ENCODE data around the gene DPRX. TPM values are rescaled to one million over a fixed set of nuclear protein-coding genes. Genes with fewer than 3 reads are reported as not detected.
"Not testable (repeated sequence)": the region's sequence is repeated elsewhere in the genome, so short reads cannot be mapped to it uniquely, and the experiment has no call there.

DPRX gene
- total and polyA plus RNA-seq, 5 donors: not detected

DNA sequence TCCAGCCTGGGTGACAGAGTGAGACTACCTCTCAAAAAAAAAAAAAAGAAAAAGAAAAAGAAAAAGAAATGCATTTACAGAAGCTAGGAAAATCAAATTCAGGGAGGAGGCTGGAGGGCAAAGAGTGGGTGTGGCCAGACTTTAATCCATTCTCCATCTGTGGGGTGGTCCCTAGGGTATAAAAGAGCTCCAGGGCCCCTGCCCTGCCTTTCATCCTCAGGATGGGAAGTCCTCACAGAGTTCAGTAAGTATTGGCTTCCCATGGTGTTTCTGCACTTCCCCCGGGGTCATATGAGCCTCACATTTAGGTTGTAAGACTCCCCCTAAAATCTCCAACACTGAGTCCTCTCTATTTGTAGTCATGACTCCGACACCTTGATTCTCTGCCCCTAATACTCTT lies 33.0 kb downstream of the DPRX start:
- DNase-seq (no peak), ATAC-seq (no peak)
- no peaks in the 10 kb centered on the region for H3K27me3 ChIP-seq (ENCODE audit: control insufficient read depth, insufficient read depth)
- no peaks in the 10 kb centered on the region for H3K4me1 ChIP-seq (ENCODE audit: control insufficient read depth, insufficient read depth, low read length)
- intact Hi-C loops (cut with DNase I): no loop called here
- H3K9me3 ChIP-seq (ENCODE audit: control insufficient read depth, low read length): no peaks in the 10 kb centered on the region
- no peak overlapping the region for H3K27ac ChIP-seq (ENCODE audit: low read length)
- no peak overlapping the region for H3K4me3 ChIP-seq (ENCODE audit: low read length)
- 62% methylated on average over 2 of the region's 2 CpGs for WGBS

DNA sequence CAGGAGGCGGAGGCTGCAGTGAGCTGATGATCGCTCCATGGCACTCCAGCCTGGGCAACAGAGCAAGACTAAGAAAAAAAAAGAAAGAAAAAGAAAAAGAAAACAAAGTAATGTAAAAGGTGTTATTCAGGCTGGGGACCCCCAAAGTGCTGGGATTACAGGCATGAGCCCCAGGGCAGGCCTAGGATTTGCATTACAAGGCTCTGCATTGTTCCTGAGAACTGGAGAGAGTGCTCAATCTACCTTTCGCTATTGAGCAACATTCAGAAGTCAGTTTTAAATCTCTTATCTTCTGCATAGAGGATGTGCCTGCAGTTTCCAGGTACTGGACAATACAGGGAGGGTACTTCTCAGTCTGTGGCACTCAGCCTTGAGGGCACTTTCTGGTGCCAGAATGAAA lies 34.5 kb downstream of the DPRX start:
- H3K27me3 ChIP-seq (ENCODE audit: control insufficient read depth, insufficient read depth); H3K27ac ChIP-seq (ENCODE audit: low read length); ATAC-seq; H3K4me1 ChIP-seq (ENCODE audit: control insufficient read depth, insufficient read depth, low read length); H3K9me3 ChIP-seq (ENCODE audit: control insufficient read depth, low read length); DNase-seq; intact Hi-C loops (cut with DNase I); H3K4me3 ChIP-seq (ENCODE audit: low read length): not testable (repeated sequence)
- WGBS: 92% methylated on average over 3 of the region's 3 CpGs

DNA sequence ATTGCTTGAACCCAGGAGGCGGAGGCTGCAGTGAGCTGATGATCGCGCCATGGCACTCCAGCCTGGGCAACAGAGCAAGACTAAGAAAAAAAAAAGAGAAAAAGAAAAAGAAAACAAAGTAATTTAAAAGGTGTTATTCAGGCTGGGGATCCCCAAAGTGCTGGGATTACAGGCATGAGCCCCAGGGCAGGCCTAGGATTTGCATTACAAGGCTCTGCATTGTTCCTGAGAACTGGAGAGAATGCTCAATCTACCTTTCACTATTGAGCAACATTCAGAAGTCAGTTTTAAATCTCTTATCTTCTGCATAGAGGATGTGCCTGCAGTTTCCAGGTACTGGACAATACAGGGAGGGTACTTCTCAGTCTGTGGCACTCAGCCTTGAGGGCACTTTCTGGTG lies 37.0 kb downstream of the DPRX start:
- H3K27me3 ChIP-seq (ENCODE audit: control insufficient read depth, insufficient read depth); H3K4me1 ChIP-seq (ENCODE audit: control insufficient read depth, insufficient read depth, low read length); H3K27ac ChIP-seq (ENCODE audit: low read length); H3K9me3 ChIP-seq (ENCODE audit: control insufficient read depth, low read length); intact Hi-C loops (cut with DNase I); DNase-seq; ATAC-seq; H3K4me3 ChIP-seq (ENCODE audit: low read length): not testable (repeated sequence)
- 96% methylated on average over 3 of the region's 3 CpGs for WGBS

DNA sequence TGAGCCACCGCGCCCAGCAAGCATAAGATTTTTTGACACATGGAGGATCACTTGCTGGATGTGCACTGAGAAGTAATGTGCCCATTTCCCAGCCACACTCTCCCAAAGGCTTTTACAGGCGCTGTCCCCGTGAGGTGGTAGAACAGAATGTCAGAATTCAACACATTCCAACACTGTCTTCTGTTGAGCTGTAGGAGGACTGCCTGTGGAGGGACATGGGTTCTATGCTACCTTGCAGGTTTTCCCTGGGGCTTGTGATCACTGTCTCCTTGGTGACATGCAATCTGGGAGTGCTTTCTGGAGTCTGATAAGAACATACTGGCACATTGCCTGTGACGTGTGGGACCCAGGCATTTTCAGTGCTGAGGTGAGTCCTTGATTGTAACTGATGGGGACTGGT lies 38.5 kb downstream of the DPRX start:
- WGBS: 76% methylated on average over 5 of the region's 5 CpGs
- no peak for DNase-seq
- ATAC-seq: no peak

DNA sequence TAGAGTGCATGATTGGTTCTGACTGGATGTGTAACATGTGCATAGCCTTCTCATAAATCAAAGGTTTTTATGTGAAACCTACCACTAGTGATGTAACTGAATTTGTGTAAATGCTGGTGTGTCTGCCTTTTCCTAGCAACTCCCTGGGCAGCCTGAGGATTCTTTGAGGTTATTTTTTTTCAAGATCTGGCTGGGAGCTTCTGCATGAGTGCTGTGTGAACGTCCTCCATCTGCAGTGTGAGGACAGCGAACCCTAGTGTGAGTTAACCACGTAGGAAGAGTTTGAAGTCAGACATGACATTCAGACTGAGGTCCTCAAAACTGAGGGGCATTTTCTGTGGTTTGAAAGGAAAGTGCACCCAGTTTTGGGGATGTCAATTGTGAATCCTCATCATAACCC lies 39.9 kb downstream of the DPRX start:
- Histone ChIP-seq H3K4me3 (ENCODE audit: low read length) (no peak overlapping the region), H3K27me3 (ENCODE audit: control insufficient read depth, insufficient read depth) (no peaks in the 10 kb centered on the region), H3K4me1 (ENCODE audit: control insufficient read depth, insufficient read depth, low read length) (no peaks in the 10 kb centered on the region), H3K27ac (ENCODE audit: low read length) (no peak overlapping the region), H3K9me3 (ENCODE audit: control insufficient read depth, low read length) (no peaks in the 10 kb centered on the region)
- intact Hi-C loops (cut with DNase I): no loop called here
- 51% methylated on average over 3 of the region's 3 CpGs for WGBS
- no peak for DNase-seq
- no peak for ATAC-seq

More for the DNA sequence above, 38.5 kb downstream of the DPRX start:
- intact Hi-C loops (cut with DNase I): no loop called here
- Histone ChIP-seq H3K27ac (ENCODE audit: low read length) (no peak overlapping the region), H3K4me3 (ENCODE audit: low read length) (no peak overlapping the region), H3K27me3 (ENCODE audit: control insufficient read depth, insufficient read depth) (no peaks in the 10 kb centered on the region), H3K9me3 (ENCODE audit: control insufficient read depth, low read length) (no peaks in the 10 kb centered on the region), H3K4me1 (ENCODE audit: control insufficient read depth, insufficient read depth, low read length) (no peaks in the 10 kb centered on the region)

Small RNA genes within 50 kb of the gene (microRNA-seq; reads per million reads assigned to microRNA genes)
- gene MIR1323 (0.84 to 2.1 reads per million in 2 donors), gene MIR498 (0.84 to 1.1 reads per million in 2 donors), gene MIR512-1 (0 reads per million in 2 donors), gene MIR512-2 (0 reads per million in 2 donors), gene MIR515-1 (0 reads per million in 2 donors), gene MIR515-2 (0 reads per million in 2 donors), gene MIR519C (3.4 to 8.6 reads per million in 2 donors), gene MIR519E (0 reads per million in 2 donors), gene MIR520E (1.3 to 7.0 reads per million in 2 donors), gene MIR520F (7.2 to 38.0 reads per million in 2 donors)

Other genes starting within 250 kb of the DPRX start
- gene ZNF765, start 236.8 kb upstream of the DPRX start, total RNA-seq: 1 to 10 TPM; 4.3 to 6.2 (median 4.4) TPM
- gene ZNF765, start 236.8 kb upstream of the DPRX start, polyA plus RNA-seq: 2.5 TPM
- 1 to 10 TPM; 4.2 to 5.6 (median 5.1) TPM for gene ZNF761, start 200.0 kb upstream of the DPRX start, total RNA-seq
- gene ZNF761, start 200.0 kb upstream of the DPRX start, polyA plus RNA-seq: 4.4 TPM
- 1 to 10 TPM; 1.4 to 2.4 (median 1.8) TPM for gene ZNF813, start 164.3 kb upstream of the DPRX start, total RNA-seq
- gene ZNF813, start 164.3 kb upstream of the DPRX start, polyA plus RNA-seq: 0.86 TPM
- 10 to 100 TPM; 11.7 to 30.3 (median 15.2) TPM for gene ZNF331, start 93.9 kb upstream of the DPRX start, total RNA-seq
- gene ZNF331, start 93.9 kb upstream of the DPRX start, polyA plus RNA-seq: 22.2 TPM
- under 1 TPM; 0.20 to 0.71 (median 0.58) TPM for gene NLRP12, start 192.3 kb downstream of the DPRX start, total RNA-seq
- gene NLRP12, start 192.3 kb downstream of the DPRX start, polyA plus RNA-seq: 0.20 TPM
- gene MYADM, start 235.9 kb downstream of the DPRX start, total RNA-seq: 100 to 1,000 TPM in 2 of 4 donors, 10 to 100 TPM in 2; 83.0 to 303 (median 113) TPM
- gene MYADM, start 235.9 kb downstream of the DPRX start, polyA plus RNA-seq: 110 TPM

Measured in right cardiac atrium (tissue), 5 donors.